ENCODE data around the gene EDIL3.
"Not testable (repeated sequence)": the region's sequence is repeated elsewhere in the genome, so short reads cannot be mapped to it uniquely, and the experiment has no call there.

Gene EDIL3

DNA sequence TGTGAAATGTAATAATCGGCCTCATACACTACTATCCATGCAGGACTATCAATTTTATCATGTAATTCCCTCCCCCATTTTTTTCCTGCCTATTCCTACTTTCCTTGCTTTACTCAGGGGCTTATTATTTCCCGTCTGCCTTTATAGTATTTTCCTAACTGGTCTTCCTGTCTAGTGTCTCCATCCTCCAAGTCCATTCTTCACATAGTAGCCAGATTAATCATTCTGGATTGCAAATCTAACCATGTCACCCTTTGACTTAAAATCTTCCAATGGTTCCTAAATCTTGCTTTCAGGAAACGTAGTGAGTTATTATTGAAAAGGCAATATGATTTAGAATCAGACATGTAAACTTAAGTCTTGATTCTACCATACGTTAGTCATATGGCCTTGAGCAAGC is 356.6 kb downstream of the EDIL3 start:
- peak overlapping the region; percentile 80 for H2AFZ ChIP-seq (ENCODE audit: low read length, unreplicated experiment)
- peaks cover 24% of the 10 kb centered on the region for H3K4me1 ChIP-seq (ENCODE audit: control insufficient read depth, insufficient read depth, low read length, unreplicated experiment)
- peak overlapping the region; percentile 54 for H3K27ac ChIP-seq (ENCODE audit: low read depth, low read length)
- no peaks in the 10 kb centered on the region for H3K36me3 ChIP-seq (ENCODE audit: insufficient read depth, low read length)
- H3K4me3 ChIP-seq (ENCODE audit: low read depth, low read length) = no peak overlapping the region
- H3K27me3 ChIP-seq (ENCODE audit: insufficient read depth, low read length) = no peaks in the 10 kb centered on the region
- no peaks in the 10 kb centered on the region for H3K79me2 ChIP-seq (ENCODE audit: control insufficient read depth, insufficient read depth, low read length, unreplicated experiment)

DNA sequence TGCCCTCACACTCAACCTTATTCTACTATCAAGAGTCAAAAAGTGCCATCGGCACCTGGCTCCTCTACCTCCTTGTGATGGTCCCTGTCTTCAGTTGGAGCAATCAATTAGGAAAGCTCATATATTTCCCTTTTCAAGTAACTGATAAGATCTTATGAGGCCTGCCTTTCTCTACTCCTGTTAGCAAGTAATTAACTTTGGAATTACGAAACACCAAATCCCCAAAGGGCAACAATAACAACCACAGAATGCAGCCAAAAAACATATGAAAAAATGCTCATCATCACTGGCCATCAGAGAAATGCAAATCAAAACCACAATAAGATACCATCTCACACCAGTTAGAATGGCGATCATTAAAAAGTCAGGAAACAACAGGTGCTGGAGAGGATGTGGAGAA is 366.2 kb downstream of the EDIL3 start:
- H3K4me1 ChIP-seq (ENCODE audit: control insufficient read depth, insufficient read depth, low read length, unreplicated experiment) = peaks cover 19% of the 10 kb centered on the region
- not testable (repeated sequence) for H3K27me3 ChIP-seq (ENCODE audit: insufficient read depth, low read length); H3K4me3 ChIP-seq (ENCODE audit: low read depth, low read length); H3K79me2 ChIP-seq (ENCODE audit: control insufficient read depth, insufficient read depth, low read length, unreplicated experiment); H3K36me3 ChIP-seq (ENCODE audit: insufficient read depth, low read length); H2AFZ ChIP-seq (ENCODE audit: low read length, unreplicated experiment); H3K27ac ChIP-seq (ENCODE audit: low read depth, low read length)

DNA sequence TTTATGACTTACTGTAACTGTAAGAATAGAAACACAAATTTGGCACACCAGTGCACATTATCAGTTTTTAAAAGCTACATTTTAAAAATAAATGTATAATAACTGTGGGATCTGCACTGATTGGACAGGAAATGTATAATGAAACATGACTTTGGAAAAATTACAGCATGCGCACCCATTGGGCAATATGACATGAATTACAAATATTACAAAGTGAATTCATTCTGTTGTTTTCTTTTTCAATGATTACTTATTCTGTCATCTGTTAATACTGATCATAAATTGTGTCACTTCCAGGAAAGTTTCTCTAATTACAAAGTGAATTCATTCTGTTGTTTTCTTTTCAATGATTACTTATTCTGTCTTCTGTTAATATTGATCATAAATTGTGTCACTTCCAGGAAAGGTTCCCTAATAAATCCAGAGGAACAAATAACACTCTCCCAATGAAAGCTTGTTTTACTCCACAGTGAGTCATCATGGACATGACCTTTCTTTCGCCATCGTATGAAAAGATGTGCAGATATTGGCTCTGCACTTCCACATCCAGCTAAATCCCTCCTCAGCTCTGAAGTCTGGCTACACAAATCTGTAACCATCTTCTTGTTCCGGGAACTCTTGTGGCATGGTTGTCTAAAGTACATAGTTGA is 367.0 kb downstream of the EDIL3 start:
- no peak overlapping the region for H2AFZ ChIP-seq (ENCODE audit: low read length, unreplicated experiment)
- no peak overlapping the region for H3K4me3 ChIP-seq (ENCODE audit: low read depth, low read length)
- H3K27ac ChIP-seq (ENCODE audit: low read depth, low read length) = peak overlapping the region; percentile 7; the same call in 1 of the 2 replicates
- no peaks in the 10 kb centered on the region for H3K36me3 ChIP-seq (ENCODE audit: insufficient read depth, low read length)
- peaks cover 19% of the 10 kb centered on the region for H3K4me1 ChIP-seq (ENCODE audit: control insufficient read depth, insufficient read depth, low read length, unreplicated experiment)
- H3K79me2 ChIP-seq (ENCODE audit: control insufficient read depth, insufficient read depth, low read length, unreplicated experiment) = no peaks in the 10 kb centered on the region
- H3K27me3 ChIP-seq (ENCODE audit: insufficient read depth, low read length) = no peaks in the 10 kb centered on the region

DNA sequence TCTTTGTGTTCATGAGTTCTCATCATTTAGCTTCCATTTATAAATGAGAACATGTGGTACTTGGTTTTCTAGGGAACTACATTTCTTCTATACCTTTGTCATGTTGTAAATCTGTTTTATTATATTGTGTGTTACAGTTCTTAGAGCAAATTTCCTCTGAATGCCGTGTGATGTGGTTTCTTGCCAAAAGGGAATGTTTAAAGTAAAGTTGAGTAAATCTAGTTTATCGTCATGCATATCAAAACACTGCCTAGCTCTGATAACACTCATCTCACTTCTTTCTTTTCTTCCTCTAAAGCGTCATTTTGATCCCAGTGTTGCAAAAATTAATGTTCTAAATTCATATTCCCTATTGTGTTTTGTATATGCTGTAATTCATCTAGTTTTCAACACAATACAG is 368.6 kb downstream of the EDIL3 start:
- Histone ChIP-seq H3K4me1 (ENCODE audit: control insufficient read depth, insufficient read depth, low read length, unreplicated experiment) (peaks cover 19% of the 10 kb centered on the region), H3K27me3 (ENCODE audit: insufficient read depth, low read length) (no peaks in the 10 kb centered on the region), H3K27ac (ENCODE audit: low read depth, low read length) (no peak overlapping the region), H3K4me3 (ENCODE audit: low read depth, low read length) (no peak overlapping the region), H2AFZ (ENCODE audit: low read length, unreplicated experiment) (no peak overlapping the region), H3K36me3 (ENCODE audit: insufficient read depth, low read length) (no peaks in the 10 kb centered on the region), H3K79me2 (ENCODE audit: control insufficient read depth, insufficient read depth, low read length, unreplicated experiment) (no peaks in the 10 kb centered on the region)

DNA sequence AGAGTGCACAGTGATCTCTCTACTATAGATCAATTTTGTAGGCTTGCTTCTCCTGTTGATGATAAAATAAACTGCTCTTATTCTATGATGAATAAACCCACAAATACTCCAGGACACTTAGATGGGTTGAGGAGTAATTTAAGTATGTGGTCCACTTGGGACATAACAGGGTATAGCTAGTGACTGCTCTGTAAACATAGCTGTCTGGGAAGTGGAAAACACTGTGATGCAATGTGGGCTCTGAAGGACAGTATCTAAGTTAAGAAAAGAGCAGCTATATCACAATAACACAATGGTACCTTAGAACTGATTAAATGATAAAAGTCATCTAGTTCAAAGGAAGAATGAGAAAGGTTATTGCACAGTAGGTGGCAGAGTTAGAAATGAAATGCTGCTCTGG is 369.7 kb downstream of the EDIL3 start:
- Histone ChIP-seq H3K79me2 (ENCODE audit: control insufficient read depth, insufficient read depth, low read length, unreplicated experiment) (no peaks in the 10 kb centered on the region), H3K27me3 (ENCODE audit: insufficient read depth, low read length) (no peaks in the 10 kb centered on the region), H3K4me3 (ENCODE audit: low read depth, low read length) (no peak overlapping the region), H3K4me1 (ENCODE audit: control insufficient read depth, insufficient read depth, low read length, unreplicated experiment) (peaks cover 19% of the 10 kb centered on the region), H3K36me3 (ENCODE audit: insufficient read depth, low read length) (no peaks in the 10 kb centered on the region), H3K27ac (ENCODE audit: low read depth, low read length) (no peak overlapping the region), H2AFZ (ENCODE audit: low read length, unreplicated experiment) (no peak overlapping the region)

DNA sequence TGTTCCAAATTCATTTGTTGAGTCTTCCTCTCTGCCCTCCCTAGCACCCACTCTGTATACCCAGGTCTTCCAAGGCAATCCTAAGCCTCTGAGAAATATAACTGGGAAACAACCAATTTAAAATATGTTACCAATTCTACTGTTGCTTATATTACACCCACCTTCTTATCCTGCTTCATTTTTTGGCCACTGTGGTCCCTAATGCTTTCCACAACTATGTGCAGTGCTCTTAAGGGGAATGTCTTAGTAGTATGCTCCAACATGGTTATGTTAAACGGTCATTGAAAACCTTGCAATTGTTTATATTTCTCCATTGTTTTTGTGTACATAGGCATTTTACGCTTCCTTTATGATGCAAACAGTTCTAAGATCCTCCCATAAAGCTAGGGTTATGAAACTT is 390.9 kb downstream of the EDIL3 start:
- Histone ChIP-seq H3K79me2 (ENCODE audit: control insufficient read depth, insufficient read depth, low read length, unreplicated experiment) (no peaks in the 10 kb centered on the region), H3K4me1 (ENCODE audit: control insufficient read depth, insufficient read depth, low read length, unreplicated experiment) (no peaks in the 10 kb centered on the region), H3K27me3 (ENCODE audit: insufficient read depth, low read length) (no peaks in the 10 kb centered on the region), H3K36me3 (ENCODE audit: insufficient read depth, low read length) (no peaks in the 10 kb centered on the region), H2AFZ (ENCODE audit: low read length, unreplicated experiment) (no peak overlapping the region), H3K27ac (ENCODE audit: low read depth, low read length) (no peak overlapping the region), H3K4me3 (ENCODE audit: low read depth, low read length) (no peak overlapping the region)

DNA sequence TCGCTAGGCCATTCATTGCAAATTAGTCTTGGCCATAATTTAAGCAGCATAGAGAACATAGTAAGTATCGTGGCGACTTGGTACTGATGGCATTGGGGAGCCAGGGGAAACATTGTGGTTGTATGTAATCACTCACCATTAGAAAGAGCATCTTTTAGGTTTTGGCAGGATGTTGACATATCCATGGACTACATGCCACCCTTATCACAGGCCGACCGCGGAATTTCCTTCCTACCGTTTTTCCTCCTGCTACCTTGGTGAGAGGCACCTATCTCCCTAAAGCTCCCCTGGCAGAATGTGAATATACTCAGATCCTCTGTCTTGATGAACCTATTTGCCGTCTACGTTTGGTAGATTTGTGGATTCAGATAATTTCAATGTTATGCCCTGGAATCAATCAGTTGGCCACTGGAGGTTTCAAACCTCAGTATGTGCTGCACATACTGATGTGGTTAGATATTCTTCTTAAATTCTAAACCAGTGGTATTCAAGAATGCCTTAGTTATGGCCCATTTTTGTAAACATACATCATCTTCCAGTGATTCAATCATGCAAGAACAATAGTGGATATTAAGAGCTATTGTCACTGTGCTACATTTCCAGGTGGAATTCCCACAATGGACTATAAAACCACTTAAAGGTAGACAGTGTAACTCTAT is 393.0 kb downstream of the EDIL3 start:
- no peaks in the 10 kb centered on the region for H3K27me3 ChIP-seq (ENCODE audit: insufficient read depth, low read length)
- no peaks in the 10 kb centered on the region for H3K79me2 ChIP-seq (ENCODE audit: control insufficient read depth, insufficient read depth, low read length, unreplicated experiment)
- H3K4me3 ChIP-seq (ENCODE audit: low read depth, low read length) = no peak overlapping the region
- no peaks in the 10 kb centered on the region for H3K4me1 ChIP-seq (ENCODE audit: control insufficient read depth, insufficient read depth, low read length, unreplicated experiment)
- no peak overlapping the region for H3K27ac ChIP-seq (ENCODE audit: low read depth, low read length)
- no peaks in the 10 kb centered on the region for H3K36me3 ChIP-seq (ENCODE audit: insufficient read depth, low read length)
- H2AFZ ChIP-seq (ENCODE audit: low read length, unreplicated experiment) = no peak overlapping the region

DNA sequence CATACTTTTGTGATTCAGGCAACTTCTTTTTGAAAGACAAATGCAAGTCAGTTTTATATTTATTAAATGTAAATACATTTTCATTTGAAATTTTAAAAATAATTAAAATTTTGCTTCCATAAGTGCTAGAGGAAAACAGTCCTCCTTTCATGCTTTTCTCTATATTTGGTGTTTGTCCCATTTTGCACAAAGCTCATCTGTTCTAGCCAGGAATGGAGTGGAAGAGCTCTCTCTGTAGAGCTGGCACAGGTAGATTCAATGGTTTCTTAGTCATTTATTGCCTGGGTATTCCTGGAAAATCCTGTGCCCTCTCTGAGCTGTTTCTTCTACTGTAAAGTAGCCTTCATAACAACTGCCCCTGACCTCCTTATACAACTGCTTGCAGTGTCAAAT is 396.4 kb downstream of the EDIL3 start:
- Histone ChIP-seq H2AFZ (ENCODE audit: low read length, unreplicated experiment) (no peak overlapping the region), H3K27ac (ENCODE audit: low read depth, low read length) (no peak overlapping the region), H3K4me1 (ENCODE audit: control insufficient read depth, insufficient read depth, low read length, unreplicated experiment) (no peaks in the 10 kb centered on the region), H3K79me2 (ENCODE audit: control insufficient read depth, insufficient read depth, low read length, unreplicated experiment) (no peaks in the 10 kb centered on the region), H3K36me3 (ENCODE audit: insufficient read depth, low read length) (no peaks in the 10 kb centered on the region), H3K27me3 (ENCODE audit: insufficient read depth, low read length) (no peaks in the 10 kb centered on the region), H3K4me3 (ENCODE audit: low read depth, low read length) (no peak overlapping the region)

DNA sequence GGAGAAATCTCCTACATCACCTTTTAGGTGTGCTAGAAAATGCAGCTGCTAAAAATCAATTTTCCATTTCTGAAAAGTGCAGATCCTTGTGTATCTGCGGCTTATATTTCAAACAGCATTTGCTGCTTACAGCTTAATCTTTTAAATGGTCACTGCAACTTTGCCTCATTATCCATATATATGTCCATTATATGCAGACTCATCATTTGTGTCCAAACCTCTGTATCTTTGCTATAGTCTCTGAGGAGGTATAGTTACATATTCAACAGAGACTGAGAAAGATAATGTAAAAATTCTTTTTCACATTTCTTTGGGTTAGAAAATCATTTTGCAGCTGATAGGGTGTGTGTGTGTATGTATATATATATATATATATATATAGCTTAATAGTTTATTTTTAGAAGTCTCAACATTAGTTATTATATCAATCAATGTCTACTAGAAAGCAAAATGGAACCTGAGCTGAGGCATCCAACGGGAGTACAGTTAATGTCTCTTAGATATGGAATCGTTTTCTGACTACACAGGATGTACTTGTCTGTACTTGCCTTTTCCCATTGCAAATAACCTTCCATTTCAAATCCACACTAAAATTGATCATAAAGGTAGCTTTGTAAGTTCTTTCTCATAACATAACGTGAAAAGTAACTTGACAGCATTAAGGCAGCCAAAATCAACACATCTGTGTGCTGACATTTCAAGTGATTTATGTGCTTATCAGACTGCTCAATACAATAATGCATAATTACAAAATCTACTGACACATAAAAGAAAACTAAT is 397.0 kb downstream of the EDIL3 start:
- H3K27me3 ChIP-seq (ENCODE audit: insufficient read depth, low read length) = no peaks in the 10 kb centered on the region
- H3K79me2 ChIP-seq (ENCODE audit: control insufficient read depth, insufficient read depth, low read length, unreplicated experiment) = no peaks in the 10 kb centered on the region
- no peak overlapping the region for H2AFZ ChIP-seq (ENCODE audit: low read length, unreplicated experiment)
- H3K4me1 ChIP-seq (ENCODE audit: control insufficient read depth, insufficient read depth, low read length, unreplicated experiment) = no peaks in the 10 kb centered on the region
- no peak overlapping the region for H3K27ac ChIP-seq (ENCODE audit: low read depth, low read length)
- H3K4me3 ChIP-seq (ENCODE audit: low read depth, low read length) = no peak overlapping the region
- H3K36me3 ChIP-seq (ENCODE audit: insufficient read depth, low read length) = no peaks in the 10 kb centered on the region

DNA sequence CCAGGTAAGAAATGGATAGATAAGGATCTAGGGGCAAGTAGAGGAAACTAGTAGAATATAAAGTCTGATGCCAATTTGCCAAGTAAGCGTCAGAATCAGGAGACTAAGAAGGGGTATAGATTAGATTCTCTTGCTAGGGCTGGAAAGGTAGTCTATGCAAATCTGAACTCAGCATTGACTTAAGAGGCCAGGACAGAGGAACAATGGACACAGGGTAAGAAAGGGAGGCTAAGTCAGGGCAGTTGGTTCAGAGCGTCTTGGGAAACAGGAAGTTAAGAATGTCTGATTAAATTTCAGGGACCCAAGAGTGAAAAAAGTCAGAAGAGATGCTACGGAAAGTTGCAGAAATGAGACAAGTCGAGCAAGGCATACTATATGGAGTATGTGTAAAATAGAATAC is 400.8 kb downstream of the EDIL3 start:
- H3K79me2 ChIP-seq (ENCODE audit: control insufficient read depth, insufficient read depth, low read length, unreplicated experiment) = no peaks in the 10 kb centered on the region
- H3K27me3 ChIP-seq (ENCODE audit: insufficient read depth, low read length) = no peaks in the 10 kb centered on the region
- H3K36me3 ChIP-seq (ENCODE audit: insufficient read depth, low read length) = no peaks in the 10 kb centered on the region
- no peak overlapping the region for H2AFZ ChIP-seq (ENCODE audit: low read length, unreplicated experiment)
- no peak overlapping the region for H3K27ac ChIP-seq (ENCODE audit: low read depth, low read length)
- H3K4me3 ChIP-seq (ENCODE audit: low read depth, low read length) = no peak overlapping the region
- no peaks in the 10 kb centered on the region for H3K4me1 ChIP-seq (ENCODE audit: control insufficient read depth, insufficient read depth, low read length, unreplicated experiment)
